GM15510 (cell line): ENCODE data around the gene GRIK4.

Experiments
- POLR2A ChIP-seq: IDR thresholded peaks from 3 replicates; pipeline ENCODE4 v1.6.1; 2011; ENCODE audit warnings: borderline replicate concordance; ENCODE audit not compliant: insufficient read length; ENCODE audit errors: extremely low read depth

The GRIK4 gene

GRCh38 chr11:120511116-120511819 lies at the start of gene GRIK4:
Gene GRIK4 (plus strand): TSS chr11:120511748. CDS start chr11:120660319, 148,571 bp downstream.
- TF ChIP-seq POLR2A: no peak

- no peak for TF ChIP-seq POLR2A
Measured at GRCh38 chr11:120462825-120463224, 48.7 kb upstream of the GRIK4 start.

GRCh38 chr11:120465921-120466534 lies 45.5 kb upstream of the GRIK4 start:
- TF ChIP-seq POLR2A: no peak

- TF ChIP-seq POLR2A: no peak
Measured at GRCh38 chr11:120467627-120468026, 43.9 kb upstream of the GRIK4 start.

DNA sequence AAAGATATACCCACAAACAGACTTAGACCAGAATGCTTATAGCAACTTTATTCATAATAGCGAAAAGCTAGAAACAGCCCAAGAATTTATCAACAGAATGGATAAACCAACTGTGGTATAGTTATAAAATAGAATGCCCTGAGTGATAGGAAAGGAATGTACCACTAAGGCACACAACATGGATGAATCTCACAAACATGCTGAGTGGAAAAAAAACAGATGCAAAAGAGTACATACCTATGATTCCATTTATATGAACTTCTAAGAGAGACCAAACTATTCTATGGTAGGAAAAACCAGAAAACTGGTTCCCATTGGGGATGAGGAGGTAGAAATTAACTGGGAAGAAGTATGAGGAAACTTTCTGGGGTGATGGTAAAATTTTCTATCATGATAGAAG lies 40.4 kb upstream of the GRIK4 start:
- TF ChIP-seq POLR2A: no peak

GRCh38 chr11:120471994-120472393 lies 39.6 kb upstream of the GRIK4 start:
- no peak for TF ChIP-seq POLR2A

DNA sequence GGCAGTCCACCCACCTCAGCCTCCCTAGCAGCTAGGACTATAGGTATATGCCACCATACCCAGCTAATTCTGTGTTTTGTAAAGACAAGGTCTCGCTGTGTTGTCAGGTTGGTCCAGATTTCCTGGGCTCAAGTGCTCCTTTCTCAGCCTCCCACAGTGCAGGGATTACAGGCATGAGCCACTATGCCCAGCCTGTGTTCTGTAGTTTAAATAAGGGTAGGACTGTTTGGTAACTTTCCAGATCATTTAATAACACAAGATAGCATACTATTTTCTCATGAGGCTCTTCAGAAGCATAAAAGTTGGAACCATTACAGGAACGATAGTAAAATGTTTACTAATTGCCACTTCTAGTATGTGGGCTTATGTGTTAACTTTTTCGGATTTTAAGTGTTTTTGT lies 38.0 kb upstream of the GRIK4 start:
- no peak for TF ChIP-seq POLR2A

DNA sequence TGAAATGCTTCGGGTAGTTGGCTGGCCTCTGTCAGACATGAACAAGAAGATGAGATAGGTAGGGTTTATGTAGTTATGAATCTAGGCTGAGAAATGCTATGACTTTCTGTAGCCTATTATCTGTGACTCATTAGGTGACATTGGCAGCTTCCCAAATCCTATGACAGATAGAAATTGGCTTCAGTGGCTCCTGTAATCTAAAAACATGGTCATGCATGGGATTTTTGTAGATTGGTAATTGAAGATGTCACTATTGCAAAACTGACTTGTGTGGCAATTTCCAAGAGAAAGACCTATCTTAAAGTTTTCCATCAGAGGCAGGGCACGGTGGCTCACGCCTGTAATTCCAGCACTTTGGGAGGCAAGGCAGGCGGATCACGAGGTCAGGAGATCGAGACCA lies 29.4 kb upstream of the GRIK4 start:
- TF ChIP-seq POLR2A: no peak

- TF ChIP-seq POLR2A: no peak
Measured at GRCh38 chr11:120484722-120485121, 26.8 kb upstream of the GRIK4 start.

- TF ChIP-seq POLR2A: no peak
Measured at GRCh38 chr11:120486138-120486537, 25.4 kb upstream of the GRIK4 start.

DNA sequence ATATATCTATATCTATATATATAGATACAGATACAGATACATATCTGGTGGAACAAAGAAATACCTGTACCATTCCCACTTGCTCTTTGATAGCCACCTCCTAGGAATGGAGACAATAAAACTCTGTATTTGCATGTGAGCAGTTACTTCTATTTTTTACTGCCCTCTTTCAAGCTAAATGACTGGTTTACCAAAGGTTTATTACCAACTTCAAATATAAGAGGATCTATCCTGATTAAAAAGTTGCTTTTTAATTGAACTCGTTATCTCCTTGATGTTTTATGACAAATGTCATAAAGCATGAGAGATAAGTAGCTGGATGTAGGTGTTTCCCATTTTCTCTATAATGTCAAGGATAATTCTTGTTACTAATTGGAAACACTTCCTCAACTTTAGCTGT lies 21.7 kb upstream of the GRIK4 start:
- TF ChIP-seq POLR2A: no peak

DNA sequence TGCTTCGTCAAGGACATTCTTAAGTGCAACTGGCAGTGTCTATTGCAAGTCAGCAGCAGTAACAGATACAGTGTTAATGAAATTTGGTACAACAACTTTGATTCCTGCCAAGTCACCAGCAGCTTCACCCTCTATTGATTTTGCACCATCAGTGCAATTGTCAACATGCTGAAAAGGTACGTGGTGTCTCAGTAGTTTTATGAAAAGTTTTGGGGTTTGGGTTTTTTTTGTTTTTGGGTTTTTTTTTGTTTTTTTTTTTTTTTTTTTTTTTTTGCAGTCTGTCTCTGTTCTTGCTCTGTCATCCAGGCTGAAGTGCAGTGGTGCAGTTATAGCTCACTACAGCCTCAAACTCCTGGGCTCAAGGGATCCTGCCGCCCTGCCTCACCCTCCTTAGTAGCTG lies 19.1 kb upstream of the GRIK4 start:
- no peak for TF ChIP-seq POLR2A

- no peak for TF ChIP-seq POLR2A
Measured at GRCh38 chr11:120494595-120494994, 17.0 kb upstream of the GRIK4 start.

DNA sequence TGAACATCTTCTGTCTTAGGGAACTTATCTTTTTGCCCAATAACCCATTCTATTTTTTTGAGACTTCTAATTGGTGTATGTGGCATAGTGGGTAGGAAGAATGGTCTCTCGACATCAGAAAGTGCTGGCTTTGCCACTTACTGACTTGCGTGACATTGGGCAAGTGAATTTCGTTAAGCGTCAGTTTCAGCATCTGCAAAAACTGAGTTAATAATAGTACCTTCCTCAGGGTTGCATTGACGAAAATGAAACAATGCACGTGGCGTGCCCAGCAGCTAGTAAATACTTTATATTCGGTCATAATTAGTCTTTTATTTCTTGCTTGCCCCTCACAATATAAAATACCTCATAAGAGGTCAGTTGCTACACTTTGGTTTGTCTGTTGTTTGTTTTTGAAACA lies 12.5 kb upstream of the GRIK4 start:
- TF ChIP-seq POLR2A: no peak

- no peak for TF ChIP-seq POLR2A
Measured at GRCh38 chr11:120499859-120500258, 11.7 kb upstream of the GRIK4 start.

DNA sequence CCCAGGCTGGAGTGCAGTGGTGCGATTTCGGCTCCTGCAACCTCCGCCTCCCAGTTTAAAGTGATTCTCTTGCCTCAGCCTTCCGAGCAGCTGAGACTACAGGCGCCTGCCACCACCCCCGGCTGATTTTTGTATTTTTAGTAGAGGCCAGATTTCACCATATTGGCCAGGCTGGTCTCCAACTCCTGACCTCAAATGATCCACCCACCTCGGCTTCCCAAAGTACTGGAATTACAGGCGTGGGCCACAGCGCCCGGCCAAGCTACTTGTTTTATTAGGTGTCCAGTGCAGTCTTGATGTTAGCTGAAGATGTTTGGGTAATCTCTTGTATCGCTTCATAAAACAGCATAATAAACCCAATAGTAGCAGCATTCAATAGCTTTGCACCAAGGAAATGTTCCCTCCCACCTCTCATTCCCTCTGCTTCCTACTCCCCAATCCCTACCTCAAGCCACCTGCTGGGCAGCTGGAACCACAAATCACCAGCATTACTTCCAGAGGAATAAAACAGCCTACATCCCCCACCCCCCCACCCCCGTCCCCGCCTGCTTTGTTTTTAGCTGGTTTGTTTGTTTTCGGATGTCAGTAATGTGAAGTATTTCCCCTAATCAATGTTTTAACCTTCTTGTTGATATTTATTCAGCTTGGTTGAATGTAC lies 11.0 kb upstream of the GRIK4 start:
- TF ChIP-seq POLR2A: no peak
